SK-N-SH (cell line): ENCODE results near the gene KBTBD8. TPM values are rescaled to one million over a fixed set of nuclear protein-coding genes. Genes with fewer than 3 reads are reported as not detected.

Source experiments
- CTCF ChIA-PET: fragments of 300-600, 350-600 bp; formaldehyde crosslinking; extraction: SDS; loops from one replicate; lab custom pipeline; 2021; lab: Yijun Ruan, JAX
- POLR2A ChIA-PET: fragments of 350-600 bp; sonication (Branson Sonifier 250); formaldehyde crosslinking; extraction: SDS; loops from one replicate; lab custom pipeline; 2020; ENCODE audit warnings: antibody characterized with exemption, inconsistent platforms; lab: Yijun Ruan, JAX
- DNase-seq: peaks from one replicate; pipeline ENCODE4 v3.0.0; 2012
- H2AFZ ChIP-seq: fragments of 200-600 bp; sonication (generic); 2 replicates; pipeline ENCODE4 v1.8.1; 2016; ENCODE audit warnings: antibody characterized with exemption, mild to moderate bottlenecking, low read depth
- H3F3A ChIP-seq: fragments of 200-600 bp; sonication (generic); replicated peaks from 2 replicates; pipeline ENCODE3; 2016; ENCODE audit warnings: antibody characterized with exemption, mild to moderate bottlenecking; ENCODE audit not compliant: insufficient read depth
- H3K27ac ChIP-seq, 2 experiments: fragments of 200-500 bp in 1 of 2; fragments of 200-600 bp in 1 of 2; sonication (Bioruptor generic) in 1 of 2; sonication (generic), shearing (Covaris generic) in 1 of 2; 2 replicates each; pipeline versions ENCODE4 v1.5.1 to v1.6.1; 2014 to 2016; ENCODE audit warnings: low read depth in 2 of 2, inconsistent platforms in 1 of 2, low read length in 1 of 2, mild to moderate bottlenecking in 1 of 2, mixed read lengths in 1 of 2
- H3K27me3 ChIP-seq: fragments of 200-600 bp; sonication (generic), shearing (Covaris generic); 2 replicates; pipeline ENCODE4 v1.6.1; 2016; ENCODE audit warnings: mixed run types; ENCODE audit not compliant: insufficient read depth
- H3K36me3 ChIP-seq, 2 experiments: fragments of 200-500 bp in 1 of 2; fragments of 200-600 bp in 1 of 2; sonication (Bioruptor generic) in 1 of 2; sonication (generic) in 1 of 2; replicated peaks in 1 of 2; 2 replicates each; pipeline versions ENCODE3 to v1.5.1; 2014 to 2016; ENCODE audit warnings: low read length in 1 of 2, mild to moderate bottlenecking in 1 of 2; ENCODE audit not compliant: insufficient read depth in 2 of 2, control insufficient read depth in 1 of 2
- H3K4me1 ChIP-seq, 2 experiments: fragments of 200-500 bp in 1 of 2; fragments of 200-600 bp in 1 of 2; sonication (Bioruptor generic) in 1 of 2; sonication (generic), shearing (Covaris generic) in 1 of 2; 2 replicates each; pipeline versions ENCODE4 v1.5.1 to v1.6.1; 2014 to 2016; ENCODE audit warnings: low read depth in 1 of 2, low read length in 1 of 2, mixed run types in 1 of 2; ENCODE audit not compliant: insufficient read depth in 2 of 2, control insufficient read depth in 1 of 2
- H3K4me2 ChIP-seq: fragments of 200-600 bp; sonication (generic), shearing (Covaris generic); 2 replicates; pipeline ENCODE4 v1.6.1; 2017; ENCODE audit warnings: mixed run types
- H3K4me3 ChIP-seq, 2 experiments: fragments of 200-500 bp in 1 of 2; fragments of 200-600 bp in 1 of 2; sonication (Bioruptor generic) in 1 of 2; sonication (generic), shearing (Covaris generic) in 1 of 2; 2 replicates each; pipeline versions ENCODE4 v1.5.1 to v1.8.1; 2014 to 2016; ENCODE audit warnings: low read depth in 2 of 2, inconsistent platforms in 1 of 2, low read length in 1 of 2, mild to moderate bottlenecking in 1 of 2, mixed read lengths in 1 of 2, moderate library complexity in 1 of 2
- H3K79me2 ChIP-seq: fragments of 200-600 bp; sonication (generic); 2 replicates; pipeline ENCODE4 v1.8.1; 2017; ENCODE audit warnings: mild to moderate bottlenecking; ENCODE audit not compliant: insufficient read depth
- H3K9ac ChIP-seq: fragments of 200-600 bp; sonication (generic); 2 replicates; pipeline ENCODE4 v1.6.1; 2017; ENCODE audit warnings: mixed run types
- H3K9me2 ChIP-seq: fragments of 200-600 bp; sonication (generic); 2 replicates; pipeline ENCODE4 v1.6.1; 2017; ENCODE audit warnings: mixed run types
- H3K9me3 ChIP-seq: fragments of 200-600 bp; sonication (generic); 2 replicates; pipeline ENCODE4 v1.6.1; 2017; ENCODE audit warnings: mixed run types, mild to moderate bottlenecking, moderate library complexity
- H4K20me1 ChIP-seq: fragments of 200-600 bp; sonication (generic); 2 replicates; pipeline ENCODE4 v1.6.1; 2017; ENCODE audit warnings: mild to moderate bottlenecking, mixed run types; ENCODE audit not compliant: insufficient read depth
- REST ChIP-seq: IDR thresholded peaks from 2 replicates; pipeline ENCODE4 v1.6.1; 2012; ENCODE audit warnings: mild to moderate bottlenecking, low read depth, low read length, moderate library complexity
- TCF12 ChIP-seq: IDR thresholded peaks from 2 replicates; pipeline ENCODE4 v1.4.0; 2012
- USF1 ChIP-seq: IDR thresholded peaks from 2 replicates; pipeline ENCODE4 v1.4.0; 2012; ENCODE audit warnings: low read depth, borderline replicate concordance
- YY1 ChIP-seq: IDR thresholded peaks from 2 replicates; pipeline ENCODE4 v1.4.0; 2012; ENCODE audit warnings: low read depth, mild to moderate bottlenecking
- WGBS: methylation state at CpG from one replicate; pipeline ENCODE4 v1.1.6; 2017; ENCODE audit warnings: low lambda C conversion rate; 5-methylcytosine and 5-hydroxymethylcytosine counted together
- polyA plus RNA-seq, 3 experiments: library from polyadenylated mRNA; depleted of rRNA; stranded (reverse); fragments of >200 nt; gene quantifications; 2 replicates each; pipeline ENCODE4 v1.2.3, GENCODE V29; 2012
- TF ChIP-seq, protein P1 (sequence below): IDR thresholded peaks from 2 replicates; pipeline ENCODE4; 2012

Gene KBTBD8
- polyA plus RNA-seq, 1 of the 3 experiments (the other 2 are of a cell fraction) = 0.36 TPM

DNA sequence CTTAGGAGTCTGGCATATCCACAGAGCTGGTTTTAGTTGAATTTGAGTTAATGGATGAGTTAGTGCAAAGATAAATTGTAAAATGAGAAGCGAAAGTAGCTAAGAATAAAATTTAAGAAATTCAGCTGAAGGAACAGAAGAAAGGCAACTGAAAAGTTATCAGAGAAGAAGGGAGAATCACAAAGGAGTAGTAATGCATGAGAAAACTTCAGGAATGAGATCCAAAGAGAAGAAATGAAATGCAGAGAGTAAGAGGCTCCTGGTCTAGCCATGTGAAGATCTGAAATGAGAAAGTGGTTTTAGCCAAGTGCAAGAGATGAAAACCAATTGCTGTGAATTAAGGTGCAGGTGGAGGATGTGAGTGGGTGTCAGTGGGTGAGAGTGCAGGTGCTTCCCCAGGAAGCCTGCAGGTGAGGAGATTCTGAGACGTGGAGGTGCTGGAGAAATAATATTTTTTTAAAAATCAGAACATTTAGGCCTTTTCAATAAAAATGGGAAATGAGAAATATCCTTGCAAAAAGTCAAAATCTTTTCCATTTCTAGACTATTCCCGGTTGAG, 18.5 kb downstream of the KBTBD8 start:
- H3K4me2 ChIP-seq = no peak overlapping the region

More for the DNA sequence above, 18.5 kb downstream of the KBTBD8 start:
- H3K27ac ChIP-seq = no peak overlapping the region
- no peak for TF ChIP-seq YY1
- no peak for TF ChIP-seq USF1
- TF ChIP-seq, protein P1, sequence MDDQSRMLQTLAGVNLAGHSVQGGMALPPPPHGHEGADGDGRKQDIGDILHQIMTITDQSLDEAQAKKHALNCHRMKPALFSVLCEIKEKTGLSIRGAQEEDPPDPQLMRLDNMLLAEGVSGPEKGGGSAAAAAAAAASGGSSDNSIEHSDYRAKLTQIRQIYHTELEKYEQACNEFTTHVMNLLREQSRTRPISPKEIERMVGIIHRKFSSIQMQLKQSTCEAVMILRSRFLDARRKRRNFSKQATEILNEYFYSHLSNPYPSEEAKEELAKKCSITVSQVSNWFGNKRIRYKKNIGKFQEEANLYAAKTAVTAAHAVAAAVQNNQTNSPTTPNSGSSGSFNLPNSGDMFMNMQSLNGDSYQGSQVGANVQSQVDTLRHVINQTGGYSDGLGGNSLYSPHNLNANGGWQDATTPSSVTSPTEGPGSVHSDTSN = no peak
- no peak for TF ChIP-seq REST
- no peak for TF ChIP-seq TCF12
- no peaks in the 10 kb centered on the region for H3K27me3 ChIP-seq
- H3K36me3 ChIP-seq = no peaks in the 10 kb centered on the region
- WGBS = 61% methylated on average over 3 of the region's 3 CpGs
- H3F3A ChIP-seq = no peaks in the 10 kb centered on the region
- no peaks in the 10 kb centered on the region; the same call in 1 of the 2 replicates for H3K9me3 ChIP-seq
- H3K9me2 ChIP-seq = no peaks in the 10 kb centered on the region
- H4K20me1 ChIP-seq = no peaks in the 10 kb centered on the region
- no peak overlapping the region for H3K9ac ChIP-seq
- no peaks in the 10 kb centered on the region; a peak in 1 of 4 replicates for H3K4me1 ChIP-seq
- CTCF ChIA-PET = no interaction called here
- H3K79me2 ChIP-seq = no peaks in the 10 kb centered on the region; the same call in 1 of the 2 replicates
- no peak overlapping the region for H2AFZ ChIP-seq
- POLR2A ChIA-PET = no interaction called here
- DNase-seq = no peak
- no peak overlapping the region for H3K4me3 ChIP-seq
